PC-3 (cell line): ENCODE results near the gene SLIT1. TPM values are rescaled to one million over a fixed set of nuclear protein-coding genes. Genes with fewer than 3 reads are reported as not detected.

Experiments
- ATAC-seq: fragments of 200-7000 bp; cut with Tn5 transposase; 2 replicates; pipeline ENCODE4 v1.9.1; 2020; ENCODE audit warnings: mild to moderate bottlenecking, moderate library complexity
- BruUV-seq: library from RNA; stranded (reverse); fragments of 400-500 nt; replicated peaks from 2 replicates; lab custom pipeline; 2021; lab: Mats Ljungman, UMichigan
- CTCF ChIA-PET: fragments of 300-600 bp; sonication (Branson Sonifier 250); formaldehyde crosslinking; loops from one replicate; lab custom pipeline; 2022; ENCODE audit warnings: antibody characterized with exemption; lab: Charles Lee
- POLR2A ChIA-PET: fragments of 300-600 bp; sonication (Branson Sonifier 250); formaldehyde crosslinking; loops from one replicate; lab custom pipeline; 2022; ENCODE audit warnings: antibody characterized with exemption; ENCODE audit not compliant: unreplicated experiment; lab: Charles Lee
- DNase-seq: peaks from one replicate; pipeline ENCODE4 v3.0.0-alpha.2; 2015
- H2AFZ ChIP-seq: fragments of 300-600 bp; sonication (generic); 2 replicates; pipeline ENCODE4 v1.6.0; 2016; ENCODE audit warnings: antibody characterized with exemption, low read length
- H3F3A ChIP-seq: fragments of 300-600 bp; sonication (generic); one replicate; pipeline ENCODE4 v1.6.0; 2017; ENCODE audit warnings: antibody characterized with exemption, low read length, control low read depth, mild to moderate bottlenecking; ENCODE audit not compliant: unreplicated experiment
- H3K27ac ChIP-seq: fragments of 300-600 bp; sonication (generic); 2 replicates; pipeline ENCODE4 v1.5.1; 2016; ENCODE audit warnings: mild to moderate bottlenecking, low read length
- H3K27me3 ChIP-seq: fragments of 300-600 bp; sonication (generic); 2 replicates; pipeline ENCODE4 v1.6.1; 2016; ENCODE audit warnings: low read length, mixed read lengths
- H3K36me3 ChIP-seq: fragments of 300-600 bp; sonication (generic); 2 replicates; pipeline ENCODE4 v1.6.1; 2016; ENCODE audit warnings: low read depth, mixed run types, low read length, mixed read lengths
- H3K4me1 ChIP-seq: fragments of 300-600 bp; sonication (generic); 2 replicates; pipeline ENCODE4 v1.5.1; 2016; ENCODE audit warnings: low read length; ENCODE audit not compliant: insufficient read depth
- H3K4me2 ChIP-seq: fragments of 300-600 bp; sonication (generic); 2 replicates; pipeline ENCODE4 v1.6.0; 2016; ENCODE audit warnings: low read length
- H3K4me3 ChIP-seq: fragments of 300-600 bp; sonication (generic); 2 replicates; pipeline ENCODE4 v1.5.1; 2016; ENCODE audit warnings: mild to moderate bottlenecking, low read length, mixed read lengths
- H3K79me2 ChIP-seq: fragments of 300-600 bp; sonication (generic); 2 replicates; pipeline ENCODE4 v1.6.1; 2017; ENCODE audit warnings: low read length, mixed read lengths
- H3K9ac ChIP-seq: fragments of 300-600 bp; sonication (generic); 2 replicates; pipeline ENCODE4 v1.6.0; 2016; ENCODE audit warnings: mild to moderate bottlenecking, low read length
- H3K9me2 ChIP-seq: fragments of 300-600 bp; sonication (generic); replicated peaks from 2 replicates; pipeline ENCODE4 v1.6.1; 2016; ENCODE audit warnings: mixed run types, low read length, mixed read lengths
- H3K9me3 ChIP-seq: fragments of 300-600 bp; sonication (generic); 2 replicates; pipeline ENCODE4 v1.6.1; 2016; ENCODE audit warnings: low read length, mixed read lengths
- H4K20me1 ChIP-seq: fragments of 300-600 bp; sonication (generic); 2 replicates; pipeline ENCODE4 v1.6.1; 2016; ENCODE audit warnings: low read length, mixed read lengths
- EZH2 ChIP-seq: fragments of 300-600 bp; sonication (generic); IDR thresholded peaks from one replicate; pipeline ENCODE4 v1.6.1; 2017; ENCODE audit warnings: antibody characterized with exemption, mild to moderate bottlenecking, low read length; ENCODE audit not compliant: unreplicated experiment
- EZH2phosphoT487 ChIP-seq: fragments of 300-600 bp; sonication (generic); IDR thresholded peaks from 2 replicates; pipeline ENCODE4 v1.6.1; 2018; ENCODE audit warnings: mild to moderate bottlenecking, antibody characterized with exemption, low read length, borderline replicate concordance
- intact Hi-C: fragments of 100-400 bp; cut with micrococcal nuclease; formaldehyde crosslinking; loops from 2 replicates; pipeline ENCODE4 v1.9.0; 2023
- total RNA-seq: library from RNA; depleted of rRNA; stranded (reverse); fragments of >200 nt; gene quantifications from 2 replicates; pipeline ENCODE4 v1.2.3, GENCODE V29; 2014
- TF ChIP-seq, protein P1 (sequence below): fragments of 300-600 bp; sonication (generic); conservative IDR thresholded peaks from 2 replicates; pipeline ENCODE4 v1.5.1; 2017; ENCODE audit warnings: antibody characterized with exemption, low read depth, mild to moderate bottlenecking, low read length

SLIT1 gene
- total RNA-seq, 1 experiment from 2014 or later, result not detected

DNA sequence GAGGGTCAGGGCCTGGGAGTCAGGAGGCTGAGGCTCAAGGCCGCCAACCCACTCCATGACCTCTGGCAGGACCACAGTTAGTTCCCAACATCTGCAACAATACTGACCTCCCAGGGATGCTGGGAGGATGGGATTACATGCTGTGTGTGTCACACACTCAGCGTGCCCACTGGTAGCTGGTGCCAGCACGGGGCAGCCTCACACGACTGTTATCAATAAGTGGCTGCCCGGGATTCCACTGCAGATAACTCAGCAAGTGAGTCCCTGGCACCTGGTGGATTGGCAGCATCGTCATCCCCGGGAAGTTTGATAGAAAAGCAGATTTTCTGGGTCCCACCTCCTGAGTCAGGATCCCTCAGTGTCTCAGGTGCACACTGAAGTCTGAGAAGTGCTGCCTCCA lies 110.3 kb downstream of the SLIT1 start:
- intact Hi-C loops, result no loop called here
- POLR2A ChIA-PET, result no interaction called here
- no TSS peak for BruUV-seq

DNA sequence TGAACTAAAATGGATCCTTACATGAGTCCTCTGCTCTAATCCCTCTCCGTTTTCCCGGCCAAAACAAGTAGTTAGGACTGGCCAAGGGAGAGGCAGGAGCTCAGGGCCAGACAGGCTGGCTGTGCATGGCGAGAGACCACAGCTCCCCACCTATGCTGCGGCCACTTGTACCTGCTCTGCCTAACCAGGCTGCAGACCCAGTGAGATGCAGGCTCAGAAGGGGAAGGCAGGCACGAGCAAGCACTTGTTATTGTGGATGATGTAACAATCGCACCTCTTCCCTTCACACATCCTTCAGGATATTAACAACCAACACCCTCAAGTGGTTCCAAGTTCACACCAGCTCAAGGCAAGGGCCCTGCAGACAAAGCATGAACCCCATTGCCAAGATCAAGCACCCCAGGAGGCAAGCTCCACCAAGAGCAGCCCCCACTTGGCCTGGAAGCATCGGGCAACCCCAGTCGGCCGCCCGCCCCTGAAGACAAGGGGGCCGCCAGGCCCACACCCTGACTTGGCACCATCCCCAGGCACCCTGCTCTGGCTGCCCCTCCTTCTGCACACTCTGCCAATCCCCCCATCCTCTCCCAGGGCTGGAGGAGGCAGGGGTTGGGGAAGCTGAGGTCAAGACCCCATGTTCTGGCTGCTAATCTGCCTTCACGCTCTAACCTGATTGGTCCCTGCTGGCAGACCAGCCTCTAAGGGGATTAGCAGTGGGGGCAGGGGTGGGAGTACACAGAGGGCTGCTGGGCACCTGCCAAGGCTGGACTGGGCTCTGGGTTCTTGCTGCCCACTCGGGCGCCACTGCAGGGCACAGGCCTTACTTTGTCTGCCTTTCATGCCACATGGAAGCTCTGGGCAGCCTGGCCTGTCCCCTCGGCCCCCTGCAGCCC lies 111.3 kb downstream of the SLIT1 start:
- no peak for ATAC-seq
- Histone ChIP-seq H3K36me3 (no peaks in the 10 kb centered on the region), H3K9ac (no peak overlapping the region), H3K27me3 (0 out of 2 replicates have a peak, but pooled peaks cover 5% of the 10 kb centered on the region), H3K4me1 (no peaks in the 10 kb centered on the region), H3K27ac (no peak overlapping the region), H2AFZ (no peak overlapping the region), H3K4me3 (no peak overlapping the region), H3K9me3 (0 out of 2 replicates have a peak, but pooled peaks cover 3% of the 10 kb centered on the region), H3K79me2 (no peaks in the 10 kb centered on the region), H4K20me1 (no peaks in the 10 kb centered on the region), H3K9me2 (no peaks in the 10 kb centered on the region), H3K4me2 (no peak overlapping the region), H3F3A (no peaks in the 10 kb centered on the region)
- TF ChIP-seq EZH2, result no peak
- TF ChIP-seq EZH2phosphoT487, result no peak
- TF ChIP-seq, protein P1, sequence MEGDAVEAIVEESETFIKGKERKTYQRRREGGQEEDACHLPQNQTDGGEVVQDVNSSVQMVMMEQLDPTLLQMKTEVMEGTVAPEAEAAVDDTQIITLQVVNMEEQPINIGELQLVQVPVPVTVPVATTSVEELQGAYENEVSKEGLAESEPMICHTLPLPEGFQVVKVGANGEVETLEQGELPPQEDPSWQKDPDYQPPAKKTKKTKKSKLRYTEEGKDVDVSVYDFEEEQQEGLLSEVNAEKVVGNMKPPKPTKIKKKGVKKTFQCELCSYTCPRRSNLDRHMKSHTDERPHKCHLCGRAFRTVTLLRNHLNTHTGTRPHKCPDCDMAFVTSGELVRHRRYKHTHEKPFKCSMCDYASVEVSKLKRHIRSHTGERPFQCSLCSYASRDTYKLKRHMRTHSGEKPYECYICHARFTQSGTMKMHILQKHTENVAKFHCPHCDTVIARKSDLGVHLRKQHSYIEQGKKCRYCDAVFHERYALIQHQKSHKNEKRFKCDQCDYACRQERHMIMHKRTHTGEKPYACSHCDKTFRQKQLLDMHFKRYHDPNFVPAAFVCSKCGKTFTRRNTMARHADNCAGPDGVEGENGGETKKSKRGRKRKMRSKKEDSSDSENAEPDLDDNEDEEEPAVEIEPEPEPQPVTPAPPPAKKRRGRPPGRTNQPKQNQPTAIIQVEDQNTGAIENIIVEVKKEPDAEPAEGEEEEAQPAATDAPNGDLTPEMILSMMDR, result no peak
- intact Hi-C loops, result no loop called here
- BruUV-seq, result no TSS peak
- CTCF ChIA-PET, result no interaction called here
- no peak for DNase-seq
- POLR2A ChIA-PET, result no interaction called here

More for the DNA sequence above, 110.3 kb downstream of the SLIT1 start:
- no peaks in the 10 kb centered on the region for H3F3A ChIP-seq
- no peaks in the 10 kb centered on the region for H3K79me2 ChIP-seq
- DNase-seq (no peak), ATAC-seq (no peak)
- 0 out of 2 replicates have a peak, but pooled peaks cover 5% of the 10 kb centered on the region for H3K27me3 ChIP-seq
- H2AFZ ChIP-seq, result no peak overlapping the region
- H3K9ac ChIP-seq, result no peak overlapping the region
- no peaks in the 10 kb centered on the region for H3K36me3 ChIP-seq
- no peak overlapping the region for H3K4me3 ChIP-seq
- no peaks in the 10 kb centered on the region for H3K9me3 ChIP-seq
- H3K4me1 ChIP-seq, result no peaks in the 10 kb centered on the region
- no peak overlapping the region for H3K4me2 ChIP-seq
- no peaks in the 10 kb centered on the region for H3K9me2 ChIP-seq
- CTCF ChIA-PET, result interaction anchor here (0.6 kb wide), 1 partner anchor 229 kb away, joined by 3 read pairs; no protein-coding TSS in a partner anchor
- TF ChIP-seq, protein P1, result no peak
- no peak for TF ChIP-seq EZH2phosphoT487
- TF ChIP-seq EZH2, result no peak
- H4K20me1 ChIP-seq, result no peaks in the 10 kb centered on the region
- no peak overlapping the region for H3K27ac ChIP-seq
